NB4 (cell line): ENCODE results near the gene YKT6.
A peak's percentile ranks its signal among the peaks of the same experiment; 100 is the strongest.

Source experiments
- DNase-seq: peaks from one replicate; pipeline ENCODE4 v3.0.0; 2010; ENCODE audit warnings: low read depth
- H3K4me3 ChIP-seq: one replicate; pipeline ENCODE4 v1.5.1; 2011; ENCODE audit warnings: mild to moderate bottlenecking, low read depth, low read length, moderate library complexity
- CTCF ChIP-seq: IDR thresholded peaks from one replicate; pipeline ENCODE4 v1.5.1; 2012; ENCODE audit warnings: low read depth, low read length
- MAX ChIP-seq: IDR thresholded peaks from 2 replicates; pipeline ENCODE4 v1.6.1; 2011; ENCODE audit warnings: low read depth, low read length
- MYC ChIP-seq: IDR thresholded peaks from 2 replicates; pipeline ENCODE4 v1.6.1; 2011; ENCODE audit warnings: low read depth, low read length
- POLR2A ChIP-seq: IDR thresholded peaks from 2 replicates; pipeline ENCODE4 v1.6.1; 2011; ENCODE audit warnings: mild to moderate bottlenecking; ENCODE audit not compliant: insufficient read length; ENCODE audit errors: extremely low read depth

Gene YKT6

GRCh38 chr7:44189286-44189992 lies 11.3 kb upstream of the YKT6 start, which contains the start of gene GCK:
GCK (minus strand) TSS chr7:44189439; CDS start chr7:44188953, 486 bp downstream.
- no peak within 1 kb of the TSS for H3K4me3 ChIP-seq
- DNase-seq, result no peak
- TF ChIP-seq POLR2A (no peak), MAX (no peak), MYC (no peak), CTCF (no peak)

GRCh38 chr7:44189993-44190872 lies 10.5 kb upstream of the YKT6 start:
- DNase-seq, result no peak
- H3K4me3 ChIP-seq, result no peak overlapping the region
- TF ChIP-seq CTCF (no peak), MAX (no peak), MYC (no peak), POLR2A (no peak)

- no peak overlapping the region for H3K4me3 ChIP-seq
- no peak for TF ChIP-seq MYC
- no peak for TF ChIP-seq POLR2A
- TF ChIP-seq CTCF, result no peak
- no peak for TF ChIP-seq MAX
- no peak for DNase-seq
These were observed 9.6 kb upstream of the YKT6 start for GRCh38 chr7:44191171-44191570.

- no peak for TF ChIP-seq MYC
- H3K4me3 ChIP-seq, result no peak overlapping the region
- no peak for DNase-seq
These were observed 7.6 kb upstream of the YKT6 start for GRCh38 chr7:44193011-44193802.

- DNase-seq, result peak; percentile 57
- TF ChIP-seq MAX (no peak), MYC (no peak), POLR2A (no peak)
- no peak overlapping the region for H3K4me3 ChIP-seq
These were observed 6.7 kb upstream of the YKT6 start for GRCh38 chr7:44194069-44194468.

- DNase-seq, result no peak
- no peak overlapping the region for H3K4me3 ChIP-seq
- TF ChIP-seq POLR2A (no peak), MAX (no peak), MYC (no peak), CTCF (no peak)
These were observed 6.1 kb upstream of the YKT6 start for GRCh38 chr7:44194562-44195145.
